Natural killer cell (primary cell): ENCODE measurements around the gene SPINK9. TPM values are rescaled to one million over a fixed set of nuclear protein-coding genes. Genes with fewer than 3 reads are reported as not detected.

Experiments used
- ATAC-seq, 3 donors: fragments of 150-1000 bp in 2 of 3; fragments of 200-7000 bp in 1 of 3; cut with Tn5 transposase; 1 replicate in 1 of 3; 2 replicates in 2 of 3; pipeline ENCODE4 v1.10.0; 2021; ENCODE audit warnings: mild to moderate bottlenecking in 2 of 3, moderate library complexity in 2 of 3
- DNase-seq, 2 donors: peaks; one replicate each; pipeline versions ENCODE4 v3.0.0 to v3.0.0-alpha.2; 2013 to 2021; ENCODE audit warnings: mixed read lengths in 1 of 2
- H3K27ac ChIP-seq: one replicate; pipeline ENCODE4 v1.5.1; 2013; ENCODE audit warnings: mild to moderate bottlenecking, low read length
- H3K27me3 ChIP-seq: one replicate; pipeline ENCODE4 v1.6.1; 2013; ENCODE audit warnings: low read length; ENCODE audit not compliant: control insufficient read depth, insufficient read depth
- H3K36me3 ChIP-seq: one replicate; pipeline ENCODE4 v1.6.1; 2013; ENCODE audit warnings: low read length; ENCODE audit not compliant: control insufficient read depth, insufficient read depth
- H3K4me1 ChIP-seq: one replicate; pipeline ENCODE4 v1.6.1; 2013; ENCODE audit warnings: low read length; ENCODE audit not compliant: control insufficient read depth, insufficient read depth
- H3K4me3 ChIP-seq: one replicate; pipeline ENCODE4 v1.5.1; 2013; ENCODE audit warnings: low read length
- H3K9me3 ChIP-seq: one replicate; pipeline ENCODE4 v1.6.1; 2013; ENCODE audit warnings: low read length; ENCODE audit not compliant: control insufficient read depth, insufficient read depth
- H3K27ac Mint-ChIP-seq, 2 donors: one replicate each; pipeline ENCODE4 v1.8.0; 2022; ENCODE audit warnings: mild to moderate bottlenecking in 2 of 2, mixed read lengths in 2 of 2, moderate library complexity in 1 of 2
- H3K27me3 Mint-ChIP-seq, 2 donors: one replicate each; pipeline ENCODE4 v1.8.0; 2022; ENCODE audit warnings: low read depth in 2 of 2, mixed read lengths in 2 of 2
- H3K36me3 Mint-ChIP-seq: one replicate; pipeline ENCODE4 v1.8.0; 2022; ENCODE audit warnings: mixed read lengths
- H3K4me1 Mint-ChIP-seq, 2 donors: one replicate each; pipeline ENCODE4 v1.8.0; 2022; ENCODE audit warnings: mixed read lengths in 2 of 2
- H3K4me3 Mint-ChIP-seq: one replicate; pipeline ENCODE4 v1.8.0; 2022; ENCODE audit warnings: mild to moderate bottlenecking, moderate library complexity, mixed read lengths
- H3K9me3 Mint-ChIP-seq, 2 donors: one replicate each; pipeline ENCODE4 v1.8.0; 2022; ENCODE audit warnings: mixed read lengths in 2 of 2
- CTCF ChIP-seq: fragments of 200-600 bp; IDR thresholded peaks from one replicate; pipeline ENCODE4 v1.8.0; 2022; ENCODE audit warnings: antibody characterized with exemption
- WGBS: methylation state at CpG from one replicate; pipeline ENCODE4 v1.1.7; 2013; ENCODE audit warnings: missing lambda C conversion rate; ENCODE audit not compliant: insufficient coverage; 5-methylcytosine and 5-hydroxymethylcytosine counted together
- intact Hi-C: fragments of 100-400 bp; cut with micrococcal nuclease; formaldehyde crosslinking; loops from one replicate; pipeline ENCODE4 v1.14.2; 2022
- total RNA-seq, 4 donors: library from RNA; stranded (reverse); fragments of 120-200 nt in 1 of 4; gene quantifications; one replicate each; pipeline versions ENCODE4 v1.2.3 to v1.2.4, GENCODE V29; 2013 to 2022

Gene SPINK9
- total RNA-seq, 3 donors from 2014 or later (not counting 1 experiment from before 2014, with no cell fraction given): not detected

DNA sequence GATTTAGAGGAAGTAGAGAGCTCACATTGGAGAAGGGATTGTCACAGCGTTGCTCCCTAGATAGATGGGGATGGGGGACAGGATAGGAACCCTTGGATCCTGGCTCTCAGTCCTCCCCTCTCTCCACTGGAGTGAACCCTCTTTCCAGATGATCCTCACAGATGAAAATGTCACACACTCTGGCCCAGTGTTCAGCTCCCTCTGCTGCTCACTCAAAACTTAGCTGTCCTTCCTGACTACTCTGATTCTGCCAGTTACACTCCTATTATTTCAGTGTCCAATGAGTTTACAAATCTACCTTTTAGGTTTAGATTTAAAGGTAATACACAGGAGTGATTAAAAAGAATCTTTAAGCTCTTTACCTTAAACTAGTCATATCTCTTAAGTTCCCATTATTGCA lies 28.9 kb upstream of the SPINK9 start:
- intact Hi-C loops: no loop called here

DNA sequence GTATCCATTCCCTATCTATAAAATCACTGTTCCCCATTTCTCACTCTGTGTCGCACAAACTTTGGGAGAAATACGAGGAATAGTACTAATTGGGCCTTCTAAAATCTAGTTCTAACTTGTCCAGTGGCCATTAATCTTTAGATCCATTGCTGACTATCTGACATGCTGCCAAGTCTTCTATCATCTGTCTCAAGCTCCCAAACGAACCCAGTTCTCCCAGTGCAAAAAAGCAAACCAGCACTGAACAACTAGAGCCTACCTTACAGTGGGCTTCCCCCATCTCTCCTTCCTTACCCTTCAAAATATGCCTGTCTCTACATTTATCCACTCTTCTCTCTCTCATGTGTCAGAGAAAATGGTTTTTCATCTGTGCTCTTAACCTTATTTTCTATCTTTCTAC lies 26.3 kb upstream of the SPINK9 start:
- Histone ChIP-seq H3K4me1 (no peaks in the 10 kb centered on the region), H3K27ac (no peak overlapping the region), H3K27me3 (no peaks in the 10 kb centered on the region), H3K4me3 (no peak overlapping the region), H3K36me3 (no peaks in the 10 kb centered on the region), H3K9me3 (no peaks in the 10 kb centered on the region)
- H3K9me3 Mint-ChIP-seq: peaks cover 2 to 7% of the 10 kb centered on the region in 2 donors
- ATAC-seq (no peak), DNase-seq (no peak)
- 77% methylated on average over 3 of the region's 3 CpGs for WGBS
- no peak overlapping the region for H3K27ac Mint-ChIP-seq
- H3K4me3 Mint-ChIP-seq: no peak overlapping the region
- no peaks in the 10 kb centered on the region for H3K4me1 Mint-ChIP-seq
- no peak for TF ChIP-seq CTCF
- intact Hi-C loops: no loop called here
- no peaks in the 10 kb centered on the region for H3K36me3 Mint-ChIP-seq
- H3K27me3 Mint-ChIP-seq: peaks cover 0 to 6% of the 10 kb centered on the region in 2 donors

More for the DNA sequence above, 28.9 kb upstream of the SPINK9 start:
- no peak overlapping the region for H3K4me3 ChIP-seq
- no peak overlapping the region for H3K27ac Mint-ChIP-seq
- no peaks in the 10 kb centered on the region for H3K36me3 Mint-ChIP-seq
- H3K27me3 Mint-ChIP-seq: peaks cover 0 to 6% of the 10 kb centered on the region in 2 donors
- H3K4me1 ChIP-seq: no peaks in the 10 kb centered on the region
- no peak for TF ChIP-seq CTCF
- H3K27ac ChIP-seq: no peak overlapping the region
- peaks cover 2 to 5% of the 10 kb centered on the region in 2 donors for H3K9me3 Mint-ChIP-seq
- H3K36me3 ChIP-seq: no peaks in the 10 kb centered on the region
- WGBS: 100% methylated on average over 1 of the region's 1 CpG
- H3K4me3 Mint-ChIP-seq: no peak overlapping the region
- ATAC-seq (no peak), DNase-seq (no peak)
- no peaks in the 10 kb centered on the region for H3K27me3 ChIP-seq
- no peaks in the 10 kb centered on the region for H3K9me3 ChIP-seq
- no peaks in the 10 kb centered on the region for H3K4me1 Mint-ChIP-seq

- Mint-ChIP-seq H3K27ac (no peak overlapping the region), H3K9me3 (peaks cover 2 to 7% of the 10 kb centered on the region in 2 donors), H3K4me1 (no peaks in the 10 kb centered on the region), H3K36me3 (no peaks in the 10 kb centered on the region), H3K4me3 (no peak overlapping the region), H3K27me3 (peaks cover 0 to 6% of the 10 kb centered on the region in 2 donors)
- no peak for TF ChIP-seq CTCF
- Histone ChIP-seq H3K4me3 (no peak overlapping the region), H3K27ac (no peak overlapping the region), H3K4me1 (no peaks in the 10 kb centered on the region), H3K27me3 (no peaks in the 10 kb centered on the region), H3K36me3 (no peaks in the 10 kb centered on the region), H3K9me3 (no peaks in the 10 kb centered on the region)
- DNase-seq (no peak), ATAC-seq (no peak)
- intact Hi-C loops: no loop called here
Measured at GRCh38 chr5:148309746-148310145, 25.6 kb upstream of the SPINK9 start.

DNA sequence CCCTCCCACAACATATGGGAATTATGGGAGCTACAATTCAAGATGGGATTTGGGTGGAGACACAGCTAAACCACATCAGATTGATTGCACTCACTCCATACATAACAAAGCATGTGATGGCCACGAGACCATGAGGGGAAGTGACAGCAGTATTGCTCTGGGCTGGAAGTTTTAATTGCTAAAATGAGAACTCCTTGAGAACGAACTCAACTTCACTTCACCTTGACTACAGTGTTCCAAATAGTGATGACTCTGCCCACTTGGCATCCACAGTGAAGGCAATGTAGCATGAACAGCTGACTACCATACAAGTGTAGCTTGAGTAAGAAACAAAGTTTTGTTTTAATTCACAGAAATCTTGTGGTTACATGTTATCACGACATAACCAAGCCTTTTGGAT lies 23.9 kb upstream of the SPINK9 start:
- Mint-ChIP-seq H3K4me3 (no peak overlapping the region), H3K27me3 (peaks cover 0 to 10% of the 10 kb centered on the region in 2 donors), H3K9me3 (peaks cover 2 to 7% of the 10 kb centered on the region in 2 donors), H3K27ac (no peak overlapping the region), H3K36me3 (no peaks in the 10 kb centered on the region), H3K4me1 (no peaks in the 10 kb centered on the region)
- no peak overlapping the region for H3K4me3 ChIP-seq
- ATAC-seq (no peak), DNase-seq (no peak)
- no peaks in the 10 kb centered on the region for H3K4me1 ChIP-seq
- TF ChIP-seq CTCF: no peak
- intact Hi-C loops: no loop called here
- 43% methylated on average over 1 of the region's 3 CpGs for WGBS
- no peaks in the 10 kb centered on the region for H3K36me3 ChIP-seq
- no peaks in the 10 kb centered on the region for H3K9me3 ChIP-seq
- H3K27ac ChIP-seq: no peak overlapping the region
- no peaks in the 10 kb centered on the region for H3K27me3 ChIP-seq
